SK-N-SH treated with all-trans-retinoic acid at 6 μM for 48 hours (cell line): ENCODE results near the gene F13B.

Experiments
- ATAC-seq: fragments of 200-7000 bp; cut with Tn5 transposase; 3 replicates; pipeline ENCODE4 v1.9.1; 2020; ENCODE audit warnings: mild to moderate bottlenecking, moderate library complexity
- ARNTL ChIP-seq: fragments of 450-650 bp; formaldehyde crosslinking; IDR thresholded peaks from 2 replicates; pipeline ENCODE4 v1.5.0; 2020; ENCODE audit warnings: low read depth, mild to moderate bottlenecking, moderate library complexity, borderline replicate concordance
- BACH2 ChIP-seq: fragments of 250-450 bp; sonication (Bioruptor Pico); IDR thresholded peaks from 2 replicates; pipeline ENCODE4 v1.9.0; 2021; ENCODE audit warnings: mild to moderate bottlenecking, borderline replicate concordance
- ESRRG ChIP-seq: fragments of 250-450 bp; sonication (Bioruptor Pico); IDR thresholded peaks from 2 replicates; pipeline ENCODE4 v1.6.1; 2021; ENCODE audit warnings: mild to moderate bottlenecking
- ISL1 ChIP-seq: fragments of 250-450 bp; sonication (Bioruptor Pico); IDR thresholded peaks from 2 replicates; pipeline ENCODE4 v2.1.2; 2022; ENCODE audit warnings: mild to moderate bottlenecking, moderate library complexity
- OSR1 ChIP-seq: fragments of 250-450 bp; sonication (Bioruptor Pico); IDR thresholded peaks from 2 replicates; pipeline ENCODE4 v1.8.0; 2022; ENCODE audit warnings: moderate library complexity, mild to moderate bottlenecking, inconsistent platforms
- PATZ1 ChIP-seq: fragments of 250-450 bp; sonication (Bioruptor Pico); IDR thresholded peaks from 2 replicates; pipeline ENCODE4 v1.8.0; 2020; ENCODE audit warnings: mild to moderate bottlenecking, moderate library complexity, borderline replicate concordance
- RARB ChIP-seq: fragments of 250-450 bp; sonication (Bioruptor Pico); IDR thresholded peaks from 2 replicates; pipeline ENCODE4 v1.8.0; 2021; ENCODE audit warnings: mild to moderate bottlenecking, moderate library complexity
- TCF4 ChIP-seq: fragments of 250-450 bp; sonication (Bioruptor Pico); IDR thresholded peaks from 2 replicates; pipeline ENCODE4 v1.8.0; 2021; ENCODE audit warnings: mild to moderate bottlenecking, moderate library complexity, borderline replicate concordance
- TOX ChIP-seq: fragments of 250-450 bp; sonication (Bioruptor Pico); IDR thresholded peaks from 2 replicates; pipeline ENCODE4 v1.8.0; 2021; ENCODE audit warnings: mild to moderate bottlenecking, moderate library complexity, borderline replicate concordance
- TSHZ2 ChIP-seq: fragments of 250-450 bp; sonication (Bioruptor Pico); IDR thresholded peaks from 2 replicates; pipeline ENCODE4 v1.5.0; 2020; ENCODE audit warnings: mild to moderate bottlenecking, moderate library complexity
- ZFP3 ChIP-seq: fragments of 250-450 bp; sonication (Bioruptor Pico); IDR thresholded peaks from 2 replicates; pipeline ENCODE4 v1.5.0; 2020; ENCODE audit warnings: mild to moderate bottlenecking, moderate library complexity
- ZFP30 ChIP-seq: fragments of 450-650 bp; formaldehyde crosslinking; IDR thresholded peaks from 2 replicates; pipeline ENCODE4 v1.5.0; 2022; ENCODE audit warnings: mild to moderate bottlenecking, moderate library complexity
- ZNF565 ChIP-seq: fragments of 450-650 bp; formaldehyde crosslinking; conservative IDR thresholded peaks from 2 replicates; pipeline ENCODE4 v1.5.0; 2020; ENCODE audit warnings: low read depth, mild to moderate bottlenecking, moderate library complexity
- ZNF70 ChIP-seq: fragments of 450-650 bp; formaldehyde crosslinking; IDR thresholded peaks from 2 replicates; pipeline ENCODE4 v1.5.0; 2020; ENCODE audit warnings: mild to moderate bottlenecking, moderate library complexity
- ZNF8 ChIP-seq: fragments of 450-650 bp; formaldehyde crosslinking; IDR thresholded peaks from 2 replicates; pipeline ENCODE4 v1.5.0; 2020; ENCODE audit warnings: mild to moderate bottlenecking, moderate library complexity
- TF ChIP-seq, protein P1 (sequence below): fragments of 250-450 bp; sonication (Bioruptor Pico); IDR thresholded peaks from 2 replicates; pipeline ENCODE4 v1.8.0; 2021; ENCODE audit warnings: low read depth, mild to moderate bottlenecking, moderate library complexity, borderline replicate concordance
- TF ChIP-seq, protein P2 (sequence below): fragments of 250-450 bp; sonication (Bioruptor Pico); IDR thresholded peaks from 2 replicates; pipeline ENCODE4 v1.5.1; 2020; ENCODE audit warnings: low read depth, mild to moderate bottlenecking, moderate library complexity

The F13B gene

GRCh38 chr1:197029749-197030148 is 37.3 kb downstream of the F13B start (continued):
- TF ChIP-seq, protein P1, sequence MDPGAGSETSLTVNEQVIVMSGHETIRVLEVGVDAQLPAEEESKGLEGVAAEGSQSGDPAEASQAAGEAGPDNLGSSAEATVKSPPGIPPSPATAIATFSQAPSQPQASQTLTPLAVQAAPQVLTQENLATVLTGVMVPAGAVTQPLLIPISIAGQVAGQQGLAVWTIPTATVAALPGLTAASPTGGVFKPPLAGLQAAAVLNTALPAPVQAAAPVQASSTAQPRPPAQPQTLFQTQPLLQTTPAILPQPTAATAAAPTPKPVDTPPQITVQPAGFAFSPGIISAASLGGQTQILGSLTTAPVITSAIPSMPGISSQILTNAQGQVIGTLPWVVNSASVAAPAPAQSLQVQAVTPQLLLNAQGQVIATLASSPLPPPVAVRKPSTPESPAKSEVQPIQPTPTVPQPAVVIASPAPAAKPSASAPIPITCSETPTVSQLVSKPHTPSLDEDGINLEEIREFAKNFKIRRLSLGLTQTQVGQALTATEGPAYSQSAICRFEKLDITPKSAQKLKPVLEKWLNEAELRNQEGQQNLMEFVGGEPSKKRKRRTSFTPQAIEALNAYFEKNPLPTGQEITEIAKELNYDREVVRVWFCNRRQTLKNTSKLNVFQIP (CRISPR knock-in tag), result no peak
- no peak for TF ChIP-seq OSR1 (CRISPR knock-in tag)
- no peak for TF ChIP-seq ZNF8 (CRISPR knock-in tag)

DNA sequence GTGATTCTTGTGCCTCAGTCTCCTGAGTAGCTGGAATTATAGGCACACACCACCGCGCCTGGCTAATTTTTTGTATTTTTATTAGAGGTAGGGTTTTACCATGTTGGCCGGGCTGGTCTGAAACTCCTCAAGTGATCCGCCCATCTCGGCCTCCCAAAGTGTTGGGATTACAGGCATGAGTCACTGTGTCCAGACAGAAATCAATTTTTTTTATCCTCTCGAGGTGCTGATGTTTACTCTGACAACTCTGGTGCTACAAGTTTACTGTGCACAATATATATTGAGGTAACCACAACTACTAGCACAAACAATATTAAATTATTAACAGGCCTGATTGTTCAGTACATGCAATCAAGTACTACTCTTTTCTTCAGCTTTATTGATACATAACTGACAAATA is 39.7 kb downstream of the F13B start:
- ATAC-seq, result no peak
- TF ChIP-seq ZFP3 (CRISPR knock-in tag), result no peak
- no peak for TF ChIP-seq ISL1 (CRISPR knock-in tag)
- TF ChIP-seq, protein P2, sequence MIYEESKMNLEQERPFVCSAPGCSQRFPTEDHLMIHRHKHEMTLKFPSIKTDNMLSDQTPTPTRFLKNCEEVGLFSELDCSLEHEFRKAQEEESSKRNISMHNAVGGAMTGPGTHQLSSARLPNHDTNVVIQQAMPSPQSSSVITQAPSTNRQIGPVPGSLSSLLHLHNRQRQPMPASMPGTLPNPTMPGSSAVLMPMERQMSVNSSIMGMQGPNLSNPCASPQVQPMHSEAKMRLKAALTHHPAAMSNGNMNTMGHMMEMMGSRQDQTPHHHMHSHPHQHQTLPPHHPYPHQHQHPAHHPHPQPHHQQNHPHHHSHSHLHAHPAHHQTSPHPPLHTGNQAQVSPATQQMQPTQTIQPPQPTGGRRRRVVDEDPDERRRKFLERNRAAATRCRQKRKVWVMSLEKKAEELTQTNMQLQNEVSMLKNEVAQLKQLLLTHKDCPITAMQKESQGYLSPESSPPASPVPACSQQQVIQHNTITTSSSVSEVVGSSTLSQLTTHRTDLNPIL (CRISPR knock-in tag), result no peak
- TF ChIP-seq BACH2 (CRISPR knock-in tag), result no peak
- TF ChIP-seq ZFP30 (CRISPR knock-in tag), result no peak
- TF ChIP-seq ZNF565 (CRISPR knock-in tag), result no peak

DNA sequence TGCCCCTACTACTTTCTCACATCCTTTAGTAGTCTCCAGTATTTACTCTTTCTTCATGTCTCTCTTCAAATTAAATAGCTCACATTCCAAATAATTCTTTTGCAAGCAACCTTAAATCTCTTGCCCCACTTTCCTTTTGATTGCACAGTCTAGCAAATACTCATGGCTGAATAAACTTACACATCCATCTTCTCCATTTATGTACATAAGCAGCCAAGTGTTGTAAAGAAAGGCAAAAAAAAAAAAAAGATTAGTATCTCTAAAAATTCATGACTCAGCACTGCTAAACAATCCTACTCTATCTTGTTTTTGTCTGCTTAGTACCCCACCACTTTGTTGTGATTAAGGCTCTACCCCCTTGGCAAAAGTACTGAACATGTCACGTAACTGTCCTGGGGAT is 42.6 kb downstream of the F13B start:
- TF ChIP-seq ZNF70 (CRISPR knock-in tag) (no peak), ZFP30 (CRISPR knock-in tag) (no peak), TSHZ2 (CRISPR knock-in tag) (no peak), TOX (CRISPR knock-in tag) (no peak), ESRRG (CRISPR knock-in tag) (no peak), ARNTL (CRISPR knock-in tag) (no peak), ZNF8 (CRISPR knock-in tag) (no peak), RARB (CRISPR knock-in tag) (no peak), PATZ1 (CRISPR knock-in tag) (no peak)
- TF ChIP-seq, protein P2 (CRISPR knock-in tag), result no peak
- TF ChIP-seq, protein P1 (CRISPR knock-in tag), result no peak
- ATAC-seq, result no peak; the same call in 2 of the 3 replicates

- TF ChIP-seq ZNF70 (CRISPR knock-in tag) (no peak), TCF4 (CRISPR knock-in tag) (no peak), PATZ1 (CRISPR knock-in tag) (no peak), TSHZ2 (CRISPR knock-in tag) (no peak), ZFP3 (CRISPR knock-in tag) (no peak)
- no peak for ATAC-seq
These were observed 45.3 kb downstream of the F13B start for GRCh38 chr1:197021716-197022115.
